Thyroid gland (tissue), 4 donors: Measurements from ENCODE around the gene ANKLE2.

Experiments used
- CTCF ChIP-seq, 6 experiments: fragments of 200-600 bp in 3 of 6; fragments of 450-650 bp in 3 of 6; sonication (generic) in 3 of 6; IDR thresholded peaks; one replicate each; pipeline ENCODE4 v1.5.1; 2016 to 2019; ENCODE audit warnings: antibody characterized with exemption in 6 of 6, mild to moderate bottlenecking in 2 of 6, inconsistent platforms in 1 of 6, moderate library complexity in 1 of 6
- POLR2A ChIP-seq, 2 donors: fragments of 450-650 bp; IDR thresholded peaks; one replicate each; pipeline ENCODE4 v1.6.1; 2017; ENCODE audit warnings: antibody characterized with exemption in 2 of 2, mild to moderate bottlenecking in 2 of 2, moderate library complexity in 1 of 2

DNA sequence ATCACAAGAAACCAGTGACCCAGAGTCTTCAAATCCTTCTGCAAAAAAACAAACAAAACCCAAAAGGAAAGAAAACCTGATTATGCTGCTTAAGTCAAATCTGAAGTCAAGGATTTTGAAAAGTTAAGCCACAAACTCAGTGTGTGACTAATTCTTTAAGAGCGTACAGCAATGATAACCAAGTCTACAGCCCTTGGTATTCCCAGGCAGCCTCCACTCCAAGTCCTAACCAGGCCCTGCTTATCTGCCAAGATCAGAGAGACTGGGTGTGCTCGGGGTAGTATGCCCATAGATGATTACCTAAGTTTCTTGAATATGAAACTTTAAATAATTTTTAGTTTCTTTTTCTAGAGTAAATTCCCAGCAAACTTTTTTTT lies 37.9 kb downstream of the ANKLE2 start:
- TF ChIP-seq CTCF (IDR thresholded peaks at IDR 0.05): no peak
- no peak for TF ChIP-seq POLR2A (IDR thresholded peaks at IDR 0.05)
